ENCODE data around the gene PROB1. TPM values are rescaled to one million over a fixed set of nuclear protein-coding genes. Genes with fewer than 3 reads are reported as not detected.

PROB1 gene
- total RNA-seq, 1 donor, result 0.99 TPM

Other genes starting within 250 kb of the PROB1 start
- 31.7 and 68.0 TPM in 2 replicates for gene SIL1, start 196.7 kb downstream of the PROB1 start, total RNA-seq (ENCODE audit: low replicate concordance)
- gene MATR3, start 101.4 kb downstream of the PROB1 start, total RNA-seq (ENCODE audit: low replicate concordance), result 274 and 438 TPM in 2 replicates
- gene PAIP2, start 53.2 kb downstream of the PROB1 start, total RNA-seq (ENCODE audit: low replicate concordance), result 70.9 and 77.3 TPM in 2 replicates
- gene SLC23A1, start 11.8 kb downstream of the PROB1 start, total RNA-seq (ENCODE audit: low replicate concordance), result not detected in 2 replicates
- gene MZB1, start 5.2 kb downstream of the PROB1 start, total RNA-seq (ENCODE audit: low replicate concordance), result 0.18 TPM in 1 of 2 replicates, not detected in the other
- 1.8 and 2.0 TPM in 2 replicates for gene SPATA24, start 9.0 kb upstream of the PROB1 start, total RNA-seq (ENCODE audit: low replicate concordance)
- 4.7 and 9.9 TPM in 2 replicates for gene DNAJC18, start 44.4 kb upstream of the PROB1 start, total RNA-seq (ENCODE audit: low replicate concordance)
- 0.36 and 1.1 TPM in 2 replicates for gene ECSCR, start 67.6 kb upstream of the PROB1 start, total RNA-seq (ENCODE audit: low replicate concordance)
- gene SMIM33, start 75.9 kb upstream of the PROB1 start, total RNA-seq (ENCODE audit: low replicate concordance), result not detected in 2 replicates
- 15.0 and 42.1 TPM in 2 replicates for gene STING1, start 87.7 kb upstream of the PROB1 start, total RNA-seq (ENCODE audit: low replicate concordance)
- gene UBE2D2, start 166.2 kb upstream of the PROB1 start, total RNA-seq (ENCODE audit: low replicate concordance), result 71.8 and 137 TPM in 2 replicates

All from fibroblast of the aortic adventitia (primary cell).